ENCODE results near the gene MTM1.

DNA sequence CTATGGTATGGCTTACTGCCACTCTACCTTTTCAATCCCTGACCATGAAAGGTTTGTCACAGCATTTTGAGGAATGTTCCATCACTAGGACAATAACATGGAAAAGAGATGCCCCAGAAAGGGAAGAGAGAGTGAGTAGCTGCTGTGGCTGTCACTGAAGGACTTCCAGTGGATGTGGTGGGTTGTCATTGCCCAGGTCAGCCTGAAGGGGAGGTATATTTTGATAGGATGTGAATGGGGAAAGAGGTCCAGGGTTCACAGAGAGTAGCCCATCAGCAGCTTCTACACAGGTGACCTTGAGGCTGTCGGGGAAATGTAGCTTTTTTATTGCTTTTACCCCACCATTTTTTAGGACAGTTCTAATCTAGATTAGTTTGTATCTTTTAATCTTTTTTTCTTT is 30.8 kb downstream of the MTM1 start:
- no peak for TF ChIP-seq MEF2A (IDR thresholded peaks at IDR 0.05; ENCODE audit: borderline replicate concordance, low read depth)
- TF ChIP-seq TCF12 (IDR thresholded peaks at IDR 0.05), result no peak
- TF ChIP-seq, protein P1, sequence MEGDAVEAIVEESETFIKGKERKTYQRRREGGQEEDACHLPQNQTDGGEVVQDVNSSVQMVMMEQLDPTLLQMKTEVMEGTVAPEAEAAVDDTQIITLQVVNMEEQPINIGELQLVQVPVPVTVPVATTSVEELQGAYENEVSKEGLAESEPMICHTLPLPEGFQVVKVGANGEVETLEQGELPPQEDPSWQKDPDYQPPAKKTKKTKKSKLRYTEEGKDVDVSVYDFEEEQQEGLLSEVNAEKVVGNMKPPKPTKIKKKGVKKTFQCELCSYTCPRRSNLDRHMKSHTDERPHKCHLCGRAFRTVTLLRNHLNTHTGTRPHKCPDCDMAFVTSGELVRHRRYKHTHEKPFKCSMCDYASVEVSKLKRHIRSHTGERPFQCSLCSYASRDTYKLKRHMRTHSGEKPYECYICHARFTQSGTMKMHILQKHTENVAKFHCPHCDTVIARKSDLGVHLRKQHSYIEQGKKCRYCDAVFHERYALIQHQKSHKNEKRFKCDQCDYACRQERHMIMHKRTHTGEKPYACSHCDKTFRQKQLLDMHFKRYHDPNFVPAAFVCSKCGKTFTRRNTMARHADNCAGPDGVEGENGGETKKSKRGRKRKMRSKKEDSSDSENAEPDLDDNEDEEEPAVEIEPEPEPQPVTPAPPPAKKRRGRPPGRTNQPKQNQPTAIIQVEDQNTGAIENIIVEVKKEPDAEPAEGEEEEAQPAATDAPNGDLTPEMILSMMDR (IDR thresholded peaks at IDR 0.05), result no peak
